Stomach (tissue), 9 donors: ENCODE measurements around the gene JTB. TPM values are rescaled to one million over a fixed set of nuclear protein-coding genes. Genes with fewer than 3 reads are reported as not detected.

Experiments
- DNase-seq, 2 donors: peaks; one replicate each; pipeline versions ENCODE4 v3.0.0 to v3.0.0-alpha.2; 2013 to 2019
- H3K27ac ChIP-seq, 5 donors: fragments of 200-600 bp in 4 of 5; sonication (generic) in 4 of 5; one replicate each; pipeline ENCODE4 v1.5.1; 2013 to 2019; ENCODE audit warnings: mild to moderate bottlenecking in 1 of 5, moderate library complexity in 1 of 5
- H3K27me3 ChIP-seq, 3 donors: fragments of 200-600 bp; sonication (generic); one replicate each; pipeline ENCODE4 v1.5.1; 2017 to 2019; ENCODE audit warnings: mixed run types in 1 of 3
- H3K36me3 ChIP-seq, 4 donors: fragments of 200-600 bp; sonication (generic); 1 replicate in 3 of 4; 2 replicates in 1 of 4; pipeline ENCODE4 v1.5.1; 2016 to 2019
- H3K4me1 ChIP-seq, 4 donors: fragments of 200-600 bp; sonication (generic); one replicate each; pipeline ENCODE4 v1.5.1; 2016 to 2019
- H3K4me3 ChIP-seq, 4 donors: fragments of 200-600 bp; sonication (generic) in 3 of 4; one replicate each; pipeline ENCODE4 v1.5.1; 2016 to 2019; ENCODE audit warnings: mild to moderate bottlenecking in 1 of 4
- H3K9me3 ChIP-seq, 4 donors: fragments of 200-600 bp; sonication (generic); one replicate each; pipeline ENCODE4 v1.5.1; 2016 to 2019
- EP300 ChIP-seq: sonication (generic); formaldehyde crosslinking; IDR thresholded peaks from one replicate; pipeline ENCODE4 v1.6.1; 2017; ENCODE audit warnings: antibody characterized with exemption
- POLR2A ChIP-seq, 4 donors: fragments of 450-650 bp; IDR thresholded peaks; one replicate each; pipeline ENCODE4 v1.6.1; 2016; ENCODE audit warnings: antibody characterized with exemption in 4 of 4, control low read depth in 2 of 4, mild to moderate bottlenecking in 1 of 4, moderate library complexity in 1 of 4
- POLR2AphosphoS5 ChIP-seq, 3 donors: sonication (generic); formaldehyde crosslinking; IDR thresholded peaks; one replicate each; pipeline ENCODE4 v1.6.1; 2016; ENCODE audit warnings: antibody characterized with exemption in 3 of 3
- WGBS, 5 donors: extraction: QIAGEN DNeasy Blood & Tissue Kit in 3 of 5; methylation state at CpG; one replicate each; pipeline versions ENCODE4 v1.1.5 to v1.1.7; 2013 to 2018; 5-methylcytosine and 5-hydroxymethylcytosine counted together
- intact Hi-C: fragments of 100-400 bp; cut with DNase I; formaldehyde crosslinking; loops from one replicate; pipeline ENCODE4 v1.15.1; 2023; ENCODE audit warnings: low total_unique reads
- polyA plus RNA-seq, 3 donors: library from polyadenylated mRNA; stranded (reverse); fragments of 200-250 nt; gene quantifications; one replicate each; pipeline ENCODE4 v1.2.3, GENCODE V29; 2013
- total RNA-seq, 5 donors: library from RNA; depleted of rRNA; stranded (reverse); fragments of >200 nt; gene quantifications; one replicate each; pipeline versions ENCODE4 v1.1.0 to v1.2.3, GENCODE V29; 2014 to 2016
- TF ChIP-seq, protein P1 (sequence below), 7 experiments: fragments of 450-650 bp in 4 of 7; fragments of 200-600 bp in 3 of 7; sonication (generic) in 3 of 7; IDR thresholded peaks; one replicate each; pipeline ENCODE4 v1.5.1; 2016 to 2019; ENCODE audit warnings: antibody characterized with exemption in 7 of 7, control low read depth in 2 of 7, mild to moderate bottlenecking in 1 of 7
- donor health status: healthy with polysubstance abuse.
- donor health status: Bipolar disorder and iron deficiency.
- donor health status: healthy.

Gene JTB
- total and polyA plus RNA-seq, 8 donors, result 130 to 859 (median 235) TPM

DNA sequence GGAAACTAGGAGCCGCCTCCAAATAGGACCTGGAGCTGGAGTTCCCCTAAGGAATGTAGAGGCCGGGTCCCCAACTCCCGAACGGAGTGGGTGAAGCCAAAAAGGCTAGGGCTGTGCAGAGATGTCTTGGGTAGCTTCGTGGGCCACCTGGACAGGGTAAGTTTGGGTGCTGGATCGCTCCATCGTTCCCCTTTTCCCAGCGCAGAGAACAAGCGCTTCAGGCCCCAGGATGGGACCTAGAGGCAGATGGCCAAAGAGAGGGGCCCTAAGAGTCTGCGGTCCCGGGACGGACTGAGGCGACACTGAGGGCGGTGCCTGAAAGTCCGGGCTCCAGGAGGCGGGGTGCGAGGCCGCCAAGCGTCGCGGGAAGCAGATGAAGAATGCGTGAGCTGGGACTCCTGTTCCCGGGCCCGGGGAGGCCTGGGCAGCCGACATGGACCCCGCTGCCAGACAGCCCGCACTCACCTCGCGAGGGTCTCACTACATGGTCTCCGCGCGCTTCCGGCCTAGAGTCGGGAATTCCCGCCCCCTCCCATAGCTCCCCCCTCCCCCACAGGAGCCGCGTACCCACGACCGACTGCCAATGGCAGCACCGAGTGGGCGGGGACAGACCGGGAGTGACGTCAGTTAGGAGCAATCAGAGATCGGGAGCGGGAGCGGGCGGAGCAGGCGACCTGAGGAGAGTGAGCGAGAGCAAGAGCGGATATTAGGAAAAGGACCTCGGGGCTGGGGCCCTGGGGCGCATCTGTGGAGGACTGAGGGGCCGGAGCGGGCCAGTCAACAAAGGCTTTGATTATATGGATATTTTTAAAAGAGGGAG, 14.2 kb downstream of the JTB start, which contains the start of gene SLC39A1:
SLC39A1 (minus strand) TSS at position 508 of the 820 bp plus-strand sequence. CDS start 822 bp downstream, outside the sequence.
- Histone ChIP-seq H3K27me3 (no peaks in the 10 kb centered on the region), H3K4me3 (peak within 1 kb of the TSS; percentile 61 to 84 (median 72)), H3K4me1 (peaks cover 44 to 81% (median 69%) of the 10 kb centered on the region in 4 donors), H3K36me3 (peaks cover 13 to 26% (median 18%) of the 10 kb centered on the region in 4 donors), H3K9me3 (no peaks in the 10 kb centered on the region), H3K27ac (peak within 1 kb of the TSS; percentile 94 to 98 (median 97))
- intact Hi-C loops, result no loop called here
- WGBS, 5 donors, result 0 to 1% (median 0%) methylated on average over 30 to 54 of the region's 54 CpGs
- peak; percentile 99 for DNase-seq
- TF ChIP-seq POLR2A (IDR thresholded peaks at IDR 0.05) (peak in 1 of 4 donors; percentile 20), EP300 (no peak), POLR2AphosphoS5 (IDR thresholded peaks at IDR 0.05) (peak; percentile 63 to 77 (median 75))
- TF ChIP-seq, protein P1, sequence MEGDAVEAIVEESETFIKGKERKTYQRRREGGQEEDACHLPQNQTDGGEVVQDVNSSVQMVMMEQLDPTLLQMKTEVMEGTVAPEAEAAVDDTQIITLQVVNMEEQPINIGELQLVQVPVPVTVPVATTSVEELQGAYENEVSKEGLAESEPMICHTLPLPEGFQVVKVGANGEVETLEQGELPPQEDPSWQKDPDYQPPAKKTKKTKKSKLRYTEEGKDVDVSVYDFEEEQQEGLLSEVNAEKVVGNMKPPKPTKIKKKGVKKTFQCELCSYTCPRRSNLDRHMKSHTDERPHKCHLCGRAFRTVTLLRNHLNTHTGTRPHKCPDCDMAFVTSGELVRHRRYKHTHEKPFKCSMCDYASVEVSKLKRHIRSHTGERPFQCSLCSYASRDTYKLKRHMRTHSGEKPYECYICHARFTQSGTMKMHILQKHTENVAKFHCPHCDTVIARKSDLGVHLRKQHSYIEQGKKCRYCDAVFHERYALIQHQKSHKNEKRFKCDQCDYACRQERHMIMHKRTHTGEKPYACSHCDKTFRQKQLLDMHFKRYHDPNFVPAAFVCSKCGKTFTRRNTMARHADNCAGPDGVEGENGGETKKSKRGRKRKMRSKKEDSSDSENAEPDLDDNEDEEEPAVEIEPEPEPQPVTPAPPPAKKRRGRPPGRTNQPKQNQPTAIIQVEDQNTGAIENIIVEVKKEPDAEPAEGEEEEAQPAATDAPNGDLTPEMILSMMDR (IDR thresholded peaks at IDR 0.05), result no peak

DNA sequence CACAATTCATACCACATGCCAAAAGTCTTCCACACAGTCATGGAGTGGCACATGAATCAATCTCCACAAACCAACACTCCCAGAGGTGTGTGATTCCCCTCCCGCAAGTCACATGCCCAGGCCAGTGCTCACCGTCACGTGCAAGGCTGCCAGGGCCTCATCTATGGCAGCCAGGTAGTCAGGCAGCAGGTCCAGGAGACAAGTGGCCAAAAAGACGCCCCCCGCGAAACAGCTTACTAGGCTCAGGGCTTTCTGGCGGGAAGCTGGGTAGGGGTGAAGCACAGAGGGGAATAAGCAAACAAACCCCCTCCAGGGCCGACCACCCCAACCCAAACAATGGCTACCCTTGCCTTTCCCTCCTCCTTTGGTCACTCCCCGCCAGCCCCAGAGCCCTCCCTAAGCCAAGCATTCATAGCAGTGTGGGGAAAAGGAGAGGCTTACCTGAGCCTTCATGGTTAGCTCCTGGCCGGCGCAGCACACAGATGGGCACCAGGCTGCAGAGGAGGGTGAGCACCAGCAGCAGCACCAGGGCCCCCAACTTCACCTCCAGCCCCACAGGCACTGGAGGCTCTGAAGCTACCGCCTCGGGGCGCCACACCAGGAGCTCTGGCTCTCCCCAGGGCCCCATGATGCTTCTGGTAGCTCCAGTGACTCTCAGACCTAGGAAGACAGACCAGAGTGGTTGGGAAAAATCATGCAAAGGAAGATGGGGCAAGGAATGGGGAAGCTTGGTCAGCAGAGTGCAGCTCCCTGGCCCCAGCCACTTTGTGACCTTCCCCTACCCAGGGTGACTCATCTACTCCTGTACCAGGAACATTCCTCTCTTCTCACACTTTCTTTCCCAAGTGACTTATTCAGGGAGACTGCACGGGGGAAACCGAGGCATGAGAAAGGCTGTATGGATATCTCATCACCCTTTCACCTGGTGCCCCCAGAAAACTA, 15.1 kb downstream of the JTB start:
- 24 to 44% (median 31%) methylated on average over 15 to 16 of the region's 16 CpGs for WGBS, 5 donors
- H3K27ac ChIP-seq, result peak overlapping the region; percentile 94 to 98 (median 97)
- intact Hi-C loops, result no loop called here
- DNase-seq, result peak; percentile 59 to 63
- peaks cover 13 to 26% (median 18%) of the 10 kb centered on the region in 4 donors for H3K36me3 ChIP-seq
- peaks cover 46 to 79% (median 69%) of the 10 kb centered on the region in 4 donors for H3K4me1 ChIP-seq
- H3K4me3 ChIP-seq, result peak overlapping the region; percentile 61 to 84 (median 72)
- peak in 2 of 3 donors; percentile 36 for TF ChIP-seq POLR2AphosphoS5 (IDR thresholded peaks at IDR 0.05)
- TF ChIP-seq POLR2A (IDR thresholded peaks at IDR 0.05), result no peak
- H3K9me3 ChIP-seq, result no peaks in the 10 kb centered on the region
- no peaks in the 10 kb centered on the region for H3K27me3 ChIP-seq

DNA sequence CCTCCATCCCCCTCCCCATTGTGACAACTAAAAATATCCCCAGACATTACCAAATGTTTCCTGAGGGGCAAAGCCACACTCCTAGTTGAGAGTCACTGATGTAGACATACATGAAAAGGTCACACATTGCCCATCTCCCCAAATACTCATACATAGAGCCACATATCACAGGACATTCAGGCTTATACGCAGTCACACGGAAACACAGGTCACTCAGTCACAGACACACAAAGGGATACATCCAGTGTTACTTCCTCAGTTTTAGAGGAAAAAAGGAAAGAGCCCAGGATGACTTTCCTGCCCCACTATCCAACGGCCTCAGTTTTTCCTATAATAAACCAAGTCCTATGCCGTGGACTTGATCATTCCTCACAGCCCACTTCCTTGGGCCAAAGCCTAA, 16.1 kb downstream of the JTB start:
- 71 to 84% (median 80%) methylated on average over 4 of the region's 4 CpGs for whole genome bisulfite sequencing, 5 donors
- H3K36me3 ChIP-seq, result peaks cover 13 to 26% (median 18%) of the 10 kb centered on the region in 4 donors
- H3K4me1 ChIP-seq, result peaks cover 52 to 81% (median 74%) of the 10 kb centered on the region in 4 donors
- no peaks in the 10 kb centered on the region for H3K9me3 ChIP-seq
- peak overlapping the region; percentile 25 to 98 (median 97) for H3K27ac ChIP-seq
- intact Hi-C loops, result no loop called here
- H3K4me3 ChIP-seq, result peak overlapping the region in 2 of 4 donors; percentile 61 to 64
- no peaks in the 10 kb centered on the region for H3K27me3 ChIP-seq
- no peak for TF ChIP-seq POLR2A (IDR thresholded peaks at IDR 0.05)
- no peak for TF ChIP-seq EP300
- no peak for TF ChIP-seq POLR2AphosphoS5 (IDR thresholded peaks at IDR 0.05)
- TF ChIP-seq, protein P1 (IDR thresholded peaks at IDR 0.05), result no peak
- no peak for DNase-seq

DNA sequence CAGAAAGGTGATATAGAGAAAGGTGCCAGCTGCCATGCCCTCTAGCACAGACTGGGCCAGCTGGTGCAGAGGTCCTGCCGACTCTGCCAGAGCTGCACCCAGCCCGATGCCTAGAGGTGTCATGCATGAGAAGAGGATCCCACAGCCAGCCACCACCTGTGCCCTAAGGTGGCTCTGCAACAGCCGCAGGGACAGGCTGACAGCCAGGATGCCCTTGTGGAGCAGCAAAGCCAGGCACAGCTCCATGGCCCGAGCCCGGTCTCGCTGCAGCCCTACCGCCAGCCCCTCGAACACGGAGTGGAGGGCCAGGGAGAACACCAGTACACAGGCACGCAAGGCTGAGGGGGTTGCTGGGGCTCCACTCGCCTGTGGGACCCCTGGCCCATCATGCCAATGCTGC, 17.3 kb downstream of the JTB start:
- H3K27ac ChIP-seq, result peak overlapping the region in 4 of 5 donors; percentile 13 to 98 (median 97)
- TF ChIP-seq POLR2A (IDR thresholded peaks at IDR 0.05), result no peak
- TF ChIP-seq EP300, result no peak
- TF ChIP-seq, protein P1 (IDR thresholded peaks at IDR 0.05), result no peak
- no peak for TF ChIP-seq POLR2AphosphoS5 (IDR thresholded peaks at IDR 0.05)
- peaks cover 55 to 81% (median 76%) of the 10 kb centered on the region in 4 donors for H3K4me1 ChIP-seq
- H3K36me3 ChIP-seq, result peaks cover 13 to 26% (median 18%) of the 10 kb centered on the region in 4 donors
- H3K9me3 ChIP-seq, result no peaks in the 10 kb centered on the region
- no peaks in the 10 kb centered on the region for H3K27me3 ChIP-seq
- intact Hi-C loops, result no loop called here
- 69 to 93% (median 91%) methylated on average over 2 to 11 of the region's 11 CpGs for WGBS, 5 donors
- peak overlapping the region in 1 of 4 donors; percentile 11 for H3K4me3 ChIP-seq
- no peak for DNase-seq
